Choroid plexus epithelial cell (primary cell): ENCODE measurements around the gene ITPKB.

Experiments
- DNase-seq: peaks from one replicate; pipeline ENCODE4 v3.0.0-alpha.2; 2010; ENCODE audit warnings: low read depth
- H3K4me3 ChIP-seq: 2 replicates; pipeline ENCODE4 v1.5.1; 2011; ENCODE audit warnings: low read depth, mild to moderate bottlenecking, control low read depth, low read length, moderate library complexity
- CTCF ChIP-seq: conservative IDR thresholded peaks from 2 replicates; pipeline ENCODE4 v1.5.1; 2011; ENCODE audit warnings: low read depth, mild to moderate bottlenecking, control low read depth, inconsistent platforms, low read length, moderate library complexity

The ITPKB gene

GRCh38 chr1:226586116-226586515 is 153.0 kb downstream of the ITPKB start:
- DNase-seq: no peak
- no peak for TF ChIP-seq CTCF
- H3K4me3 ChIP-seq: no peak overlapping the region

GRCh38 chr1:226584164-226584563 is 154.9 kb downstream of the ITPKB start:
- no peak for TF ChIP-seq CTCF
- no peak for DNase-seq
- H3K4me3 ChIP-seq: no peak overlapping the region

GRCh38 chr1:226582966-226583365 is 156.1 kb downstream of the ITPKB start:
- no peak for DNase-seq
- no peak overlapping the region for H3K4me3 ChIP-seq
- no peak for TF ChIP-seq CTCF
